HTERT RPE-1 (cell line): Measurements from ENCODE around the gene DOK7.

ENCODE experiments used
- in situ Hi-C: fragments of 300-500 bp; cut with MboI; formaldehyde crosslinking; loops from 4 replicates; pipeline ENCODE4 v1.14.3; 2020; ENCODE audit warnings: low sequenced_read_pairs

Gene DOK7

DNA sequence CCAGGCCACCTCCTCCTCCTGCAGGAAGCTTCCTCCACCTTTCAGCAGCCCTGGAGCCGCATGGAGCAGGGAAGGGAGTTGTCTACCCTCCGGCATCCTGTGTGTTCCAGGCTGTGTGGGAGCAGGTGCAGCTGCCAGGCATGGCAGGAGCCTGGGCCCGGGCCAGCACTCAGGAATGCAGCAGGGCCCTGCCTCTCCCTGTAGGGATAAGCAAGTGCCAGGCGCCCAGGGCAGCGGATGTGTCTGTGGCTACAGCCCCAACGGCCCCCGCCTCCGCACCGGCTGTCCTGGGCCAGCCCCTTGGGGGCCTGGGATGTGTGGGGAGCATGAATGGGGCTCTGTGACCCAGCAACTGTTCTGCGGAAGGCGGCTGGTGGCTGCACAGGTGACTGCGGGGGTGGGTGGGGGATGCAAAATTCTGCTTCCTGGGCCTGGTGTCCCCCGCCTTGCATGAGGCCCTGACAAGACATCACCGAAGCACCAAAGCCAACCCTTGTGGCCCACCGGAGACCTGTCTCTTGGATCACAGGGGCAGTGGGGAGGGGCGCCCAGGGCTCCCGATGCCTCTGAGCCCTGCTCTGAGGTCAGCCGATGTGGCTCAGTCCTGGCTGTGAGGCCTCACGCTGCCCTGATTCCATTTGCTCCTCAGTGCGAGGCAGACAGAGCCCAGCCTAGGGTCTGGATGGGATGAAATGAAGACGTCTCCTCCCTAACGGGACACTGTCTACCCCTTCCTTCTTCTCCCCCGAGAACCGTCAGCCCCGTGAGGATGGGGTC lies 1.4 kb upstream of the DOK7 start:
- in situ Hi-C loops = no loop called here

GRCh38 chr4:3462321-3462789 lies 751 bp upstream of the DOK7 start:
- in situ Hi-C loops = no loop called here

- in situ Hi-C loops = no loop called here
Observed at GRCh38 chr4:3463556-3464348, 646 bp downstream of the DOK7 start.

- in situ Hi-C loops = no loop called here
Observed at GRCh38 chr4:3464349-3464905, 1.3 kb downstream of the DOK7 start.

- in situ Hi-C loops = no loop called here
Observed at GRCh38 chr4:3464911-3465697, 2.0 kb downstream of the DOK7 start.

GRCh38 chr4:3465698-3466671 lies 2.9 kb downstream of the DOK7 start:
- in situ Hi-C loops = no loop called here

GRCh38 chr4:3466691-3467600 lies 3.8 kb downstream of the DOK7 start:
- in situ Hi-C loops = no loop called here

GRCh38 chr4:3467601-3468031 lies 4.5 kb downstream of the DOK7 start:
- in situ Hi-C loops = no loop called here

- in situ Hi-C loops = no loop called here
Observed at GRCh38 chr4:3468154-3468553, 5.0 kb downstream of the DOK7 start.

DNA sequence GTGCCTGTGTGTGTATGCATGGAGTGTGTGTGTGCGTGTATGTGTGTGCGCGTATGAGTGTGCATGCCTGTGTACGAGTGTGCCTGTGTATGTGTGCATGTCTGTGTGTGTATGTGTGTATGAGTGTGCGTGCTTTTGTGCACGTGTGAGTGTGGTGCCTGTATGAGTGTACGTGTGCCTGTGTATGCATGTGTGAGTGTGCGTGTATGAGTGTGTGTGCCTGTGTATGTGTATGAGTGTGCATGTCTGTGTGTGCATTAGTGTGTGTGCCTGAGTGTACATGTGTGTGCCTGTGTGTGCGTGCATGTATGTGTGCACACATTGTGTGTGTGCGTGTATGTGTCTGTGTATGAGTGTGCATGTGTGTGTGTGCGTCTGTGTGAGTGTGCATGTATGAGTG lies 5.7 kb downstream of the DOK7 start:
- in situ Hi-C loops = no loop called here

DNA sequence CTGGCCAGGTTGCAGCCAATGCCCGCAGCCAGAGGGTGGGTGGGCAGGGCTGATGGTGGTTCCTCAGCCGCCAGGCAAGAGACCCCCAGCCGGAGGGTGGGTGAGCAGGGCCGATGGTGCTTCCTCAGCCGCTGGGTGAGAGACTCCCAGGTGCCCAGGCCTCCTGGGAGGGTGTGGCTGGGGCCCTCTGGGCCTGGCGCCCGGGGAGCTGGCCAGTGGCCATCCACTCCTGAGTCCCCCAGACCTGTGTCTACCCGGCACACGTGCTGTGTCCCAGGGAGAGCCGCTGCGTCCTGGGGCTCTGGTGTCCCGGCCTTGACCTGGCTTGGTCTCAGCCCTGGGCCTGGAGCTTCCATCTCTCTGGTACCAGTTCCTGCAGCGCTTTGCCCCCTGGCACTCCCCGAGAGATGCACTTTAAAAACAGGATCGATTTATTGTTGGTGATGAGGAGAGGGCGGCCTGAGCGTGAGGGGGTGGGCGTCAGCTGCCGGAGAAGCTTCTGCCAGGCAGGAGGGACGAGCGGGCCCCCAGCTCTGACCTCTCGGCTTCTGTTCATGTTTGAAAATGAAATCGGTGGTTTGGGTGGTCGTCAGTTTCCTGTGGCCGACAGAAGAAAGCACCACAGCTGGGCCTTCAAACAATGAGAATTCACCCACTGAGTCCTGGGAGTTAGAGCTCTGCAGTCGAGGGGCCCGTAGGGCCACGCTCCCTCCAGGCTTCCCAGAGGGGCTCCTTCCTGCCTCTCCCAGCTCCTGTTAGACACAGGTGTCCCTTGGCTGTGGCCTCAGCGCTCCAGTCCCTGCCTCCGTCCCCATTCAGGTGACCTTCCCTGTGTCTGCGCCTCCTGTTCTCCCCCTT lies 6.5 kb downstream of the DOK7 start:
- in situ Hi-C loops = no loop called here

GRCh38 chr4:3470244-3471097 lies 7.4 kb downstream of the DOK7 start:
- in situ Hi-C loops = no loop called here

DNA sequence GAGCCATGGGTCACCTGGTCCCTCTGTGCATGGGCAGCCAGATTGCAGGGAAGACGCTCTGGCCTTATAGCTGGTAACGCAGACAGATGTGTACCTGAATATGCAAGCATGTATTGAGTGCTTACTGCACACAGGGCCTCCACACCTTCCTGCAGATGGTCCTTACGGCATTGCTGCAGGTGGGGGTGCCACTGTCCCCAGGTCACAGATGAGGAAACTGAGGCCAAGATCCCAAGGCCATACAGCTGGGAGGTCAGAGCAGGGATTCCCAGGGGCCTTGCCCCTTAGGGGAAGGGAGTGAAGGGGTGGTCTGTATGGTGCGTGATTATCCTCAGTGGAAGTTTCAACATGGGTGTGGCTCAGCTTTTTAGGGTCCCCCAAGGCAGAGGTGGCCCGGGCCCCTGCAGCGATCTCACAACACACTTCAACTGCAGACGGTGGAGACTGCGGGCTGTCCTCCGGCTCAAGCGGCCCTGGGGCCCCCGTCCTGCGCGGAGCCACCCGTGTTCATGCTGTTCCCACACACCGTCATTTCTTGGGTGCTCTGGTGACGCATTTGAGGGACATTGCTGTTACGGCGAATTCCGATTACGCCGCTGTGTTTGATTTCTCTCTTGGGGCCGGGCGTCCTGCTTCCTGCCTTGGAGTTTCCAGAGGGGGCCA lies 8.1 kb downstream of the DOK7 start:
- in situ Hi-C loops = no loop called here

DNA sequence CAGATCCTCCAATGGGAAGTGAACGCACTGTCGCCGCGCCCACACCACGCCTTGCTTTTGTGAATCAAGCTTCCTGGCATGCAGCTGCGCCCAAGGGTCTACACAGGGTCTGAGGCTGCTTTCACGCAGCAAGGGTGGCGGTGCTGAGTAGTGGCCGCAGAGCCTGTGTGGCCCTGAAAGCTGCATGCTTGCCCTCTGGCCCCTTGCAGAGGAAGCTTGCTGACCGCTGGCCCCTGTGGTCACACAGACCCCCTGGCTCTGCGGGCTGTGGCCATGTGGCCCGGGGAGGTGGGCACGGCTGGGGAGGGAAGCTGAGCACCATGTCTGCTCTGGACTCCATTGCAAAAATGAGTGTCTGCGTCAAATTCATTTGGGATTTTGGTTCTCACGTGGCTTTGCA lies 8.8 kb downstream of the DOK7 start:
- in situ Hi-C loops = no loop called here

DNA sequence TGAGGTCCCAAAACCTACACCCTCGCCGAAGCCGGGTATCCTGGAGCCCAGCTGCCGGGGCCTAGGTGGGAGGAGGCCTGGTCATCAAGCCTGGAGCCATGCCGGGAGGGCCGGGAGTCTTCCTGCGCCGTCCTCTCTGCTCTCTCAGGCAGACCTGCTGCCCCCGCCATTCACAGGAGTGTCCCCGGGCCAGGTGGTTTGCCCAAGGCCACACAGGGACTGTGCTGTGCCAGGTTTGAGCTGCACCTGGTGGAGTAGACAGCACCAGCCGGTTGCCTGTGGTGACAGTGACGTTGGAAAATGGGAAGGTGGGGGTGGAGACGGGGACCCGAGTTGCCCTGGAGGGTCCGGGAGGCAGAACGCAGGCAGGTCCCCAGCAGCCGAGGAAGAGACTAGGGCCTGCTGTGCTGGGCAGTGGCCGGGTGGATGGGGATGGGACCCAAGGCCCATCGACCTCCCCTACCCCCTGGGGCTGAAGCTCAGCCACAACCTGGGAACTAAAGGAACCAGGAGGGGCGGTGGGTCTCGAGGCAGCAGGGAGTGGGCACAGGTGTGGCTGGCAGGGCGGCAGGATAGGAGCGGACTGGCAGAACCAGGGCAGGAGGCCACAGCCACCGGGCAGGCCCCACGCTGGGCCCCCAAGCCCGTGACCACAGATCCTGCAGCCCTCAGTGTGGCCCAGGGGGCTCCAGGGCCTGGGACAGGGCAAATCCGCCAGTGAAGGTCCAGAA lies 9.5 kb downstream of the DOK7 start:
- in situ Hi-C loops = no loop called here
